ENCODE measurements around the gene TRMT10A. TPM values are rescaled to one million over a fixed set of nuclear protein-coding genes. Genes with fewer than 3 reads are reported as not detected.

TRMT10A gene
- total and polyA plus RNA-seq, 2 donors (not counting 3 experiments of a cell fraction or from before 2014, with no cell fraction given), result 1.7 to 8.4 TPM

- FAIRE-seq, result no peak
Observed at GRCh38 chr4:99591757-99592156, 27.9 kb upstream of the TRMT10A start.

More at GRCh38 chr4:99591757-99592156, 27.9 kb upstream of the TRMT10A start:
- no peak for DNase-seq (ENCODE audit: low read depth, low spot score)
- no peaks in the 10 kb centered on the region for H3K4me1 ChIP-seq (ENCODE audit: control insufficient read depth, extremely low read depth, insufficient read depth, low read length)
- no peaks in the 10 kb centered on the region for H3K9me3 ChIP-seq (replicated peaks; ENCODE audit: control insufficient read depth, insufficient read depth, low read length)
- H3K36me3 ChIP-seq (ENCODE audit: control insufficient read depth in 2 of 2, extremely low read depth in 1 of 2, insufficient read depth in 2 of 2, low read length in 2 of 2), result no peaks in the 10 kb centered on the region
- H3K9me1 ChIP-seq (replicated peaks; ENCODE audit: control insufficient read depth, extremely low read depth, insufficient read depth, low read length), result no peaks in the 10 kb centered on the region
- no TSS peak for BruUV-seq (replicated peaks)
- no peak overlapping the region for H2AFZ ChIP-seq (ENCODE audit: low read depth, low read length)
- TF ChIP-seq POLR2A (IDR thresholded peaks at IDR 0.05; ENCODE audit: low read depth, low read length) (no peak), JUN (IDR thresholded peaks at IDR 0.05; ENCODE audit: borderline replicate concordance, insufficient read depth, insufficient read length, low read depth) (no peak), MYC (IDR thresholded peaks at IDR 0.05; ENCODE audit: low read depth, low read length) (no peak), GATA2 (IDR thresholded peaks at IDR 0.05; ENCODE audit: insufficient read depth, insufficient read length, low read depth, low read length) (no peak), CTCF (IDR thresholded peaks at IDR 0.05; ENCODE audit: extremely low read depth in 1 of 2, insufficient read depth in 1 of 2, low read depth in 1 of 2, low read length in 2 of 2) (no peak), FOS (IDR thresholded peaks at IDR 0.05; ENCODE audit: borderline replicate concordance, insufficient read depth, low read length) (no peak), EZH2 (IDR thresholded peaks at IDR 0.05; ENCODE audit: borderline replicate concordance, low read depth, low read length, severe bottlenecking) (no peak), POLR2AphosphoS5 (IDR thresholded peaks at IDR 0.05; ENCODE audit: insufficient read depth, low read depth, low read length) (no peak)
- TF ChIP-seq, protein P1, sequence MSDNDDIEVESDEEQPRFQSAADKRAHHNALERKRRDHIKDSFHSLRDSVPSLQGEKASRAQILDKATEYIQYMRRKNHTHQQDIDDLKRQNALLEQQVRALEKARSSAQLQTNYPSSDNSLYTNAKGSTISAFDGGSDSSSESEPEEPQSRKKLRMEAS (IDR thresholded peaks at IDR 0.05; ENCODE audit: insufficient read depth, insufficient read length), result no peak
- intact Hi-C loops (cut with micrococcal nuclease) (no loop called here), dilution Hi-C loops (cut with MboI; ENCODE audit: extremely low pct_ligation_motif_present, low sequenced_read_pairs) (no loop called here)
- H3K27me3 ChIP-seq (ENCODE audit: control insufficient read depth in 2 of 2, insufficient read depth in 2 of 2, low read length in 2 of 2), result no peaks in the 10 kb centered on the region
- H3K4me3 ChIP-seq (replicated peaks in 1 of 3; ENCODE audit: insufficient read depth in 1 of 3, low read depth in 1 of 3, low read length in 3 of 3), result no peak overlapping the region
- H3K27ac ChIP-seq (ENCODE audit: insufficient read depth, low read depth, low read length), result no peak overlapping the region
- H3K79me2 ChIP-seq (ENCODE audit: control insufficient read depth, insufficient read depth, low read length), result no peaks in the 10 kb centered on the region
- POLR2A ChIA-PET, result no interaction called here
- CTCF ChIA-PET, result no interaction called here
- H3K4me2 ChIP-seq (ENCODE audit: insufficient read depth, low read length), result no peak overlapping the region
- H3K9ac ChIP-seq (replicated peaks; ENCODE audit: extremely low read depth, insufficient read depth, low read length), result no peak overlapping the region
- H4K20me1 ChIP-seq (replicated peaks; ENCODE audit: control insufficient read depth, extremely low read depth, insufficient read depth, low read length), result no peaks in the 10 kb centered on the region
